ENCODE results near the gene UBE2N.
"Not testable (repeated sequence)": the region's sequence is repeated elsewhere in the genome, so short reads cannot be mapped to it uniquely, and the experiment has no call there.

UBE2N gene

GRCh38 chr12:93411060-93411459 is 30.7 kb downstream of the UBE2N start:
- DNase-seq (ENCODE audit: low spot score) = not testable (repeated sequence)

- not testable (repeated sequence) for DNase-seq (ENCODE audit: low spot score)
These were observed 32.2 kb downstream of the UBE2N start for GRCh38 chr12:93409343-93410187.

GRCh38 chr12:93408813-93409212 is 32.9 kb downstream of the UBE2N start:
- no peak for DNase-seq (ENCODE audit: low spot score)

GRCh38 chr12:93407963-93408283 is 33.8 kb downstream of the UBE2N start:
- DNase-seq (ENCODE audit: low spot score) = no peak

DNA sequence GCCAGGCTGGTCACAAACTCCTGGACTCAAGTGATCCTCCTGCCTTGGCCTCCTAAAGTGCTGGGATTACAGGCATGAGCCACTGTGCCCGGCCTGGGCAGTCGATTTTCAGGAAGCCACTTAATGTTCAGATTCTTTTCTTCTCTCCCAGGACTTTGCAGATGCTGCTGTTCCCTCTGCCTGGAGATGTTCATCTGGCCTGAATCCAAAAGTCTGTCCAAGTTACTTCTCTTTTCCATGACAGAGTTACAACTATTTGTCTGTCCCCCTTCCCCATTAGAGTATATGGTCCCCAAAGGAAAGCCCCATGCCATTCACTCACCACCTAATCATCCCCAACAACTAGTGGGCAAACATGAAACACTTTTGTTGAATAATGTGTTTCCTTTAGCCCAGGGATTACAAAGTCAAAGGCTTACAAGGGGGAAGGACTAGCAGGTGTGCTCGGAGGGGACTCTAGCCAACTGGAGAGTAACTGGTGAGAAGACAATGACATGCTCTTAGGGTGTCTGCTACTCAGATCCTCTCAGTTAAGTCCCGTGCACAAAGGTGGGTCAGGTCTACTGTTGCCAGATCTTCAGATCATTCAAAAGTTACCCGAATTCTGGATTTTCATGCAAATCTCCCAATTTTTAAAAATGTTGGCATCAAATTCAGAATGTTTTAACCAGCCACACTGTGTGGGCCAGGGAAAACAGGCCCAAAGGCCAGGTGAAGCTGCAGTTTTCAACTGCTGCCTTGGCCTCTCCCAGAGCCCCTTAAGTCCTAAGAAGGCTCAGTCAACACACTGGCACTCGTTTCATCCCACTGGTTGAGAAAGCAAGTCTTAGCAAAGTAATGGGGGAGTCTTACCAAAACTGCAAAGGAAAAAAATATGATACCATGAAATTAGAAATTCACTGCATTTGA is 34.4 kb downstream of the UBE2N start:
- no peak for DNase-seq (ENCODE audit: low spot score)

DNA sequence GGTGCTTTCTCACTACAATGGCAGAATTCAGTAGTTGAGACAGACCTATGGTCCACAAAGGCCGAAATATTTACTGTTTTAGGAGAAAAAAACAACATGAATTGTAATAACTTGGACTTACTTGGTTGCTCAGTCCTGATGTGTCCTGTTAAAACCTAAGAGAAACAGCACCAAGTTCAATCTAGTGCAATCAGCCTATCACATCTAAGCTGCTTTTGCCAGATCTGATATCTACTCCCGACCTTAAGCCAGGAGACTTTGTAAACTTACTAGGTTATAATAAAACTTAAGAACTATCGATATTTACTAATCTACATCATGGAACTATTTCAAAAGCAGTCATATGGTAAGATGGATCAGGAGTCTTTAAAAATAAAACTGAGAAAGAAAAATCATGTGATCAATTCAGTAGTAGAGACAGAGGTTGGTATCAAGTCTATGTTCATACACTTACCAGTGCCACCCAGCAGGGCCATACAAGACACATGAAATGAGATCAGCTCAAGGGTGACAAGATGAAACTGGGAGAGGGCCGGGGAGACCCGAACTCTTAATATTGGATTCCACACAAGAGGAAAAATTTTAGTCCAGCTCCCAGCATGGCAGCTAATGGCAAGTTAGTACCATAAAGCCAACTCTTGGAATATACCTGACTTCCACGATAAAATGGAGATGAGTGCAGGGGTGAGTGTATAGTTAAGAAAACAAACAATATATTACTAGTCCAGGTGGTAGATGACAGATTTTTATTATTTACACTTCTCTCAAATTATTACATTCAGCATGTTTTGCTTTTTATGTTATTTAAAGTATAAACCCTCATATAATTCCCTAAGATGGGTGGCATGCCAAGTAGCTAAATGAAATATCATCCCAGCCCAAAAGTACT is 36.5 kb downstream of the UBE2N start:
- DNase-seq (ENCODE audit: low spot score) = no peak

- no peak for DNase-seq (ENCODE audit: low spot score)
These were observed 37.6 kb downstream of the UBE2N start for GRCh38 chr12:93403988-93404803.

DNA sequence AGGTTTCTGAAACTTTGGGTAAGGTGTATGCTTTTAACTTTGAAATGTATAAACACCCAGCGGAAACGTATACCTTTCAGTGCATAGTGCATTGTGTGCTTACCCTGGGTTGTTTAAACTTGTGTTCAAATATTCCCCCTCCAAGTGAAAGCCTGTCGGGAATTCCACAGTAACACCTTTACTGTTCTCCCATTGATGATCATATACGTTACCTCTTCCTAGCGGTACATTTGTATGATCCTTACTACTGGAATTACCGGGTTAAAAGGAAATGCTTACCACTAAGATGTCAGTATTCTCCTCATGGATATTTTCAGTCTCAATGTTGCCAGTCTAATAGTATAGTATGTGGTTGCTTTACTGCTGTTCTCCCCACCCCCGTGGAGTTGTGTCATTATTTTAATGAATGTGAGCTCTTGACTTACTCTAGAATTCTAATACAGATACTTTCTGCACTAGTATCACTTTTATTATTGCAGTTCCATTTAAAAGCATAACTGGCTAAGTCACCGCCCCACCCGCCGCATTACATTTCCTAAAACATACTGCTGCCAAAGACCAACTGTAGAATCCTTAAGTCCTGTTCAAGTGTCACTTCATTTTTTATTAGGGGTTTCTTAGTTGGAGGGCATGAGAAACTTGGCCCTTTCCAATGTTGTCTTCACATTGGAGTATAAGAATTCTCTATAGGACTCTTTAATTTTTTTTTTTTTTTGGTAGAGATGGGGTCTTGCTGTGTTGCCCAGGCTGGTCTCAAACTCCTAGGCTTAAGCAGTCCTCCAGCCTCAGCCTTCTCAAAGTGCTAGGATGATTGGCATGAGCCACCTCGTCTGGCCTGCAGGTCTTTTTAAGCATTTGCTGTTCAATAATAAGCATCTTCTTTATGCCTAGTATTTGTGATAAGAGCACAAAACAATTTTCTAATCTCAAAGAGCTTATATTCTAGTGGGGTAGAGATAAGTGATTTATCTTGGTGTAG is 39.1 kb downstream of the UBE2N start:
- no peak for DNase-seq (ENCODE audit: low spot score)

GRCh38 chr12:93399183-93399863 is 42.4 kb downstream of the UBE2N start:
- not testable (repeated sequence) for DNase-seq (ENCODE audit: low spot score)

- no peak for DNase-seq (ENCODE audit: low spot score)
These were observed 44.3 kb downstream of the UBE2N start for GRCh38 chr12:93397412-93397811.

GRCh38 chr12:93393425-93393824 is 48.3 kb downstream of the UBE2N start:
- DNase-seq (ENCODE audit: low spot score) = no peak

DNA sequence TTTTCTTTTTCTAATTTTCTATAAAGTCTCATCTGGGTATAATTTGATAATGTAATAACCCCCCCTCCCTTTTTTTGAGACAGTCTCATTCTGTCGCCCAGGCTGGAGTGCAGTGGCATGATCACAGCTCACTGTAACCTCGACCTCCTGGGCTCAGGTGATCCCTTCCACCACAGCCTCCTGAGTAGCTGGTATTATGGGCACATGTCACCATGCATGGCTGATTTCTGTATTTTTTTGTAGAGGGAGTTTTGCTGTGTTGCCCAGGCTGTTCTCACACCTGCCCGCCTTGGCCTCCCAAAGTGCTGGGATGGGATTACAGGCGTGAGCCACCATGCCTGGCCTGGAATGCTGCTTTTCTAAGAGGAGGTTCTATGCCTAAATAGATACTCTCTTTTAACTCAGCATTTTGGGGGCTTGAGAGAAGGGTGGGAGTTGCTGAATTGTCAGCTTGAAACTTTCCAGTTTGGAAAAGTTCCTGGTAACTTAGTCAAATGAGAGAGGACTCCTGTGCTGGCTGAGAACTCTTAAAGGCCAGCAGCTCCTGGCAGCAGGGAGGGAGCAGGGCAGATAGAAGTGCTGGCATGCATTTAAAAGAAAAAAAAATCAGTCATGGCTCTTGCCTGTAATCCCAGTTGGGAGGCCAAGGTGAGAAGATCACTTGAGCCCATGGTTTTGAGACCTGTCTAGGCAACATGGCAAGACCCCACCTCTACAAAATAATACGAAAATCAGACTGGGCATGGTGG is 51.0 kb downstream of the UBE2N start:
- no peak for DNase-seq (ENCODE audit: low spot score)

GRCh38 chr12:93390031-93390430 is 51.7 kb downstream of the UBE2N start:
- no peak for DNase-seq (ENCODE audit: low spot score)

- DNase-seq (ENCODE audit: low spot score) = no peak
These were observed 54.0 kb downstream of the UBE2N start for GRCh38 chr12:93387780-93388179.

- DNase-seq (ENCODE audit: low spot score) = not testable (repeated sequence)
These were observed 59.7 kb downstream of the UBE2N start for GRCh38 chr12:93381976-93382437.

DNA sequence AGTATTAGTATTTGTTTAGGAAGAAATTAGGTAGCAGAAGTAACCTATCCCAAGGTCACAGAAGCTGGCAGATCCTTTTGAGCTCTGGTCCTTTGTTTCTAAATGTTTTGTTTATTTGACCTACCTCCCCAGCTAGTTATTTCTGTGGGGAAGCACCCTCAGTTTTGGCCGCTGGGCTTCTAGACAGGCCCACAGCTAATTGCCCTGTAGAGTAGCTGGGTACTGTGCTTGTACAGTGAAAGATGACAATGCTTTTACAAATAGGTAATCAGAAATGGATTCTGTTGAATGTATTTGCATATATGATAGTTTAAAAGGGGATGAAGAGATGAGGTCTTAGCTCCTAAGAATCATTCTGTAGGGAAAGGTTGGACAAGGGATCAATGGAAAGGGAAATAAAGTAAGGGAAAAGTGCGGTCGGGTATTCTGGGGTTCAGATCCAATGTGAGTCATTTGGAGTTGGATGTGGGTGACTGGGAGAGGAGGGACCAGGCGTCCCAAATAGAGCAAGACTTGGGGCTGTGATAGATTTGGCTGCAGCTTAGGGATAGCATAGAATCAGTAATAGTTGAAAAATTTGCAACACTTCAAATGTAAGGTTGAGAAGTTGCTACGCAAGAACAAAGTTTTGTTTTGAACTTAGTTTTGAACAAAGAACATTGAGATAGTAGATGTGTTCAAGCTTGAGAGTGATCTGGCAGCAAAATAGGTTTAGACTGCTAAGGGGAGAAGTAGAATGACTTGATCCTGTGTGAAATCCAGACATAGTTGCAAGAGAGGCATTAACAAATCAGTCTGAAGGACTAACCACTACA is 60.4 kb downstream of the UBE2N start:
- DNase-seq (ENCODE audit: low spot score) = no peak

DNA sequence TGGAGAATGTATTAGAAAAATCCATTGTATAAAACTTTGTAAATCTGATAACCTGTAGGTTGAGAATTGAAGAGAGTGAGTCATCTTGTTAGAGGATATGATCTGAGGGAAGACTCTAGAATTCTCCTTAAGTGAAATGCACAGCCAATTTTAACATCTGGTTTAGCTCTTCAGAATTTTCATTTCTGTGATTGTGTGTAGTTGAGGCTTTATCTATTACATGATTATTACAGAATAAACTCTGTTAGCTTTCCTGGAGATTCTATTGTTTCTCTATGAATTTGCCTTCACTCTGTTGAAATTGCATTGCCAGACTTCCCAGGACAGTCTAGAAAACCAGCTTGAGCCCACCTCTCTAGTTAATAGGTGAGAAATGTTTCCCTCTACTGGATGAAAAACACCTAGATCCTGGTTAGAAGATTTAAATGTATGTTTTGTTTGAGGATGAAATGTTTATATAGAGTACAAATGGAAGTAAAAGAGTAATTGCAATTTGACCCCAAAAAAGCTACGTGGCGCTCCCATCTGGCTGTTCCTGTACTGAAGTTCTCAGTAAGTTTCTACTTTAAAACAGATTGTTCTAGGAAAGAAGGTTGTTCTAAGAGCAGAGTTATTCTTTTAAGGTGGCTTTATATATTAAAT is 61.1 kb downstream of the UBE2N start:
- no peak for DNase-seq (ENCODE audit: low spot score)

All from iPS-NIHi11 (cell line).